ENCODE results near the gene COQ2.

DNA sequence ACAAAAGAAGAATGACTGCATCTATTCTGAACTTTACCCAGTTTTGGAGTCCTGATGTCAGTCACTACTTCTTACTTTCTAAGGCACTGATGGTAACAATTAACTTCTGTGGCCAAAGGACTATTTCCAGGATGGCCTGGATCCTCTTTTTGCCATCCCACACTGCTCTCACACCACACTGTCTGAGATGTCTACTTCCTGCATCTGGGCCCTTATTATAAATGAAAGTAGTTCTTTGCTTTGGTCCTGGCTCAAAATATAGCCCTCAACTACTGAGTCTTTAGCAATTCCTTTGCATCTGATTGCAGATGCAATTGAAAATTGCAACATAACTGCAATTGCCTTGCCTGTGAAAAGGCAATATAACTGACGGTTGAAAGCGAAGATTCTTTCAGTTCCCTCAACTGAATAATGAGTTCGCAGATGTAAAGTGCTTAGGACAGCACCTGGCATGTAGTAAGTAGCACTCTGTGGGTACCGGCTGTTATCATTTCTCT is 44.2 kb downstream of the COQ2 start:
- TF ChIP-seq, protein P1, sequence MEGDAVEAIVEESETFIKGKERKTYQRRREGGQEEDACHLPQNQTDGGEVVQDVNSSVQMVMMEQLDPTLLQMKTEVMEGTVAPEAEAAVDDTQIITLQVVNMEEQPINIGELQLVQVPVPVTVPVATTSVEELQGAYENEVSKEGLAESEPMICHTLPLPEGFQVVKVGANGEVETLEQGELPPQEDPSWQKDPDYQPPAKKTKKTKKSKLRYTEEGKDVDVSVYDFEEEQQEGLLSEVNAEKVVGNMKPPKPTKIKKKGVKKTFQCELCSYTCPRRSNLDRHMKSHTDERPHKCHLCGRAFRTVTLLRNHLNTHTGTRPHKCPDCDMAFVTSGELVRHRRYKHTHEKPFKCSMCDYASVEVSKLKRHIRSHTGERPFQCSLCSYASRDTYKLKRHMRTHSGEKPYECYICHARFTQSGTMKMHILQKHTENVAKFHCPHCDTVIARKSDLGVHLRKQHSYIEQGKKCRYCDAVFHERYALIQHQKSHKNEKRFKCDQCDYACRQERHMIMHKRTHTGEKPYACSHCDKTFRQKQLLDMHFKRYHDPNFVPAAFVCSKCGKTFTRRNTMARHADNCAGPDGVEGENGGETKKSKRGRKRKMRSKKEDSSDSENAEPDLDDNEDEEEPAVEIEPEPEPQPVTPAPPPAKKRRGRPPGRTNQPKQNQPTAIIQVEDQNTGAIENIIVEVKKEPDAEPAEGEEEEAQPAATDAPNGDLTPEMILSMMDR (optimal IDR thresholded peaks at IDR 0.05 in 1 of 3, IDR thresholded peaks at IDR 0.05 in 1 of 3, conservative IDR thresholded peaks at IDR 0.05 in 1 of 3; ENCODE audit: extremely low read depth in 1 of 3, insufficient read depth in 2 of 3, low read length in 3 of 3): no peak
- TF ChIP-seq EZH2 (IDR thresholded peaks at IDR 0.05; ENCODE audit: low read length): no peak
